Right renal cortex interstitium (tissue), 3 donors: ENCODE data around the gene OR52H1. TPM values are rescaled to one million over a fixed set of nuclear protein-coding genes. Genes with fewer than 3 reads are reported as not detected.
"Not testable (repeated sequence)": the region's sequence is repeated elsewhere in the genome, so short reads cannot be mapped to it uniquely, and the experiment has no call there.

Source experiments
- DNase-seq, 3 donors: peaks; one replicate each; pipeline ENCODE4 v3.0.0-alpha.2; 2013; ENCODE audit warnings: low read depth in 3 of 3, low spot score in 2 of 3
- polyA plus RNA-seq, 3 donors: library from polyadenylated mRNA; unstranded; fragments of 120-200 nt; gene quantifications; one replicate each; pipeline ENCODE4 v1.2.1, GENCODE V29; 2013; ENCODE audit not compliant: insufficient read length in 3 of 3

The OR52H1 gene
- polyA plus RNA-seq, result not detected

- no peak for DNase-seq
Observed at GRCh38 chr11:5548440-5548839, at the start of gene OR52H1. OR52H1 (minus strand) TSS chr11:5548540; CDS start chr11:5545505, 3,035 bp downstream.

- no peak for DNase-seq
Observed at GRCh38 chr11:5597953-5598352, 49.6 kb upstream of the OR52H1 start.

- DNase-seq, result peak in 2 of 3 donors; percentile 20 to 23
Observed at GRCh38 chr11:5596607-5597201, 48.4 kb upstream of the OR52H1 start, which contains the start of gene TRIM6. TRIM6 (plus strand) TSS chr11:5596637; CDS start chr11:5596898, 261 bp downstream.

- no peak for DNase-seq
Observed at GRCh38 chr11:5593146-5593545, 44.8 kb upstream of the OR52H1 start.

- no peak for DNase-seq
Observed at GRCh38 chr11:5592615-5593014, 44.3 kb upstream of the OR52H1 start.

GRCh38 chr11:5591613-5592012, 43.3 kb upstream of the OR52H1 start:
- no peak for DNase-seq

GRCh38 chr11:5589906-5590305, 41.6 kb upstream of the OR52H1 start:
- DNase-seq, result not testable (repeated sequence)

GRCh38 chr11:5584458-5584857, 36.1 kb upstream of the OR52H1 start:
- DNase-seq, result not testable (repeated sequence)

GRCh38 chr11:5581014-5581413, 32.7 kb upstream of the OR52H1 start:
- DNase-seq, result no peak

GRCh38 chr11:5580577-5580976, 32.2 kb upstream of the OR52H1 start, which contains the start of gene OR52B6:
OR52B6 (plus strand) TSS chr11:5580877; CDS start chr11:5580877, 0 bp downstream.
- DNase-seq, result no peak

- no peak for DNase-seq
Observed at GRCh38 chr11:5577101-5577500, 28.8 kb upstream of the OR52H1 start.

GRCh38 chr11:5575152-5575551, 26.8 kb upstream of the OR52H1 start:
- no peak for DNase-seq

- no peak for DNase-seq
Observed at GRCh38 chr11:5574654-5575053, 26.3 kb upstream of the OR52H1 start.

- DNase-seq, result no peak
Observed at GRCh38 chr11:5564259-5565019, 16.1 kb upstream of the OR52H1 start.

GRCh38 chr11:5557751-5558150, 9.4 kb upstream of the OR52H1 start:
- no peak for DNase-seq

- no peak for DNase-seq
Observed at GRCh38 chr11:5556596-5557188, 8.4 kb upstream of the OR52H1 start.

GRCh38 chr11:5553343-5553742, 5.0 kb upstream of the OR52H1 start:
- DNase-seq, result no peak

GRCh38 chr11:5550440-5551095, 2.2 kb upstream of the OR52H1 start:
- no peak for DNase-seq

- no peak for DNase-seq
Observed at GRCh38 chr11:5547982-5548381, 358 bp downstream of the OR52H1 start.

- no peak for DNase-seq
Observed at GRCh38 chr11:5546457-5546856, 1.9 kb downstream of the OR52H1 start.

- no peak for DNase-seq
Observed at GRCh38 chr11:5541427-5541826, 6.9 kb downstream of the OR52H1 start.
